Measurements from ENCODE around the gene GRIN1.
"Not testable (repeated sequence)": the region's sequence is repeated elsewhere in the genome, so short reads cannot be mapped to it uniquely, and the experiment has no call there.

GRCh38 chr9:137118092-137118603 is 20.8 kb upstream of the GRIN1 start:
- TF ChIP-seq CTCF (IDR thresholded peaks at IDR 0.05); ZFX (IDR thresholded peaks at IDR 0.05; ENCODE audit: borderline replicate concordance): not testable (repeated sequence)

Data from 22Rv1 (cell line).